WTC11 (cell line): Measurements from ENCODE around the gene COL19A1. TPM values are rescaled to one million over a fixed set of nuclear protein-coding genes. Genes with fewer than 3 reads are reported as not detected.

Experiments
- ATAC-seq: fragments of 200-7000 bp; cut with Tn5 transposase; 2 replicates; pipeline ENCODE4 v1.10.0; 2021; ENCODE audit warnings: mild to moderate bottlenecking, moderate library complexity
- CTCF ChIA-PET: fragments of 300-600 bp; sonication (Branson Sonifier 250); formaldehyde crosslinking; loops from one replicate; lab custom pipeline; 2021; ENCODE audit warnings: antibody characterized with exemption; lab: Charles Lee
- POLR2A ChIA-PET: fragments of 350-600 bp; sonication (Branson Sonifier 250); formaldehyde crosslinking; loops from one replicate; lab custom pipeline; 2021; ENCODE audit warnings: antibody characterized with exemption; lab: Charles Lee
- DNase-seq: peaks from one replicate; pipeline ENCODE4 v3.0.0; 2021; ENCODE audit warnings: low spot score
- H3K27ac Mint-ChIP-seq: 2 replicates; pipeline ENCODE4 v1.8.0; 2021; ENCODE audit warnings: mixed read lengths
- H3K27me3 Mint-ChIP-seq: 2 replicates; pipeline ENCODE4 v1.8.0; 2021; ENCODE audit warnings: low read depth, mild to moderate bottlenecking, moderate library complexity, mixed read lengths
- H3K36me3 Mint-ChIP-seq: 2 replicates; pipeline ENCODE4 v1.8.0; 2021; ENCODE audit warnings: mixed read lengths
- H3K4me1 Mint-ChIP-seq: 2 replicates; pipeline ENCODE4 v1.8.0; 2022; ENCODE audit warnings: mixed read lengths
- H3K4me3 Mint-ChIP-seq: 2 replicates; pipeline ENCODE4 v1.8.0; 2021; ENCODE audit warnings: mild to moderate bottlenecking, moderate library complexity, mixed read lengths
- H3K9me3 Mint-ChIP-seq: 2 replicates; pipeline ENCODE4 v1.8.0; 2021; ENCODE audit warnings: mixed read lengths
- AR ChIP-seq: fragments of 250-450 bp; sonication (Bioruptor Pico); IDR thresholded peaks from 2 replicates; pipeline ENCODE4 v1.9.0; 2021; ENCODE audit warnings: mild to moderate bottlenecking
- ARID4B ChIP-seq: sonication (generic); formaldehyde crosslinking; IDR thresholded peaks from 2 replicates; pipeline ENCODE4 v1.8.0; 2023; ENCODE audit warnings: missing genetic modification reagents, mild to moderate bottlenecking, borderline replicate concordance
- ESRRA ChIP-seq: sonication (generic); formaldehyde crosslinking; IDR thresholded peaks from 2 replicates; pipeline ENCODE4 v1.8.1; 2022; ENCODE audit warnings: mild to moderate bottlenecking, missing genetic modification reagents, borderline replicate concordance
- GRHL2 ChIP-seq: fragments of 250-450 bp; sonication (Bioruptor Pico); IDR thresholded peaks from 2 replicates; pipeline ENCODE4 v1.8.0; 2022; ENCODE audit warnings: mild to moderate bottlenecking, moderate library complexity; ENCODE audit not compliant: insufficient replicate concordance, severe bottlenecking
- HMGA2 ChIP-seq: fragments of 250-450 bp; sonication (Bioruptor Pico); IDR thresholded peaks from 2 replicates; pipeline ENCODE4 v1.4.0; 2021; ENCODE audit warnings: mild to moderate bottlenecking, moderate library complexity
- KAT7 ChIP-seq: sonication (generic); formaldehyde crosslinking; IDR thresholded peaks from 2 replicates; pipeline ENCODE4 v1.8.1; 2023; ENCODE audit warnings: missing genetic modification reagents, mild to moderate bottlenecking, borderline replicate concordance
- MLX ChIP-seq: sonication (generic); formaldehyde crosslinking; IDR thresholded peaks from 2 replicates; pipeline ENCODE4 v1.8.1; 2023; ENCODE audit warnings: mild to moderate bottlenecking, missing genetic modification reagents, moderate library complexity
- NFE2L1 ChIP-seq: sonication (generic); formaldehyde crosslinking; IDR thresholded peaks from 2 replicates; pipeline ENCODE4 v1.8.1; 2023; ENCODE audit warnings: missing genetic modification reagents
- NR1H2 ChIP-seq: sonication (generic); formaldehyde crosslinking; IDR thresholded peaks from 2 replicates; pipeline ENCODE4 v1.9.0; 2021; ENCODE audit warnings: mild to moderate bottlenecking, moderate library complexity, missing genetic modification reagents
- RORB ChIP-seq: fragments of 250-450 bp; sonication (Bioruptor Pico); IDR thresholded peaks from 2 replicates; pipeline ENCODE4 v1.9.0; 2021; ENCODE audit warnings: mild to moderate bottlenecking
- STAT6 ChIP-seq: sonication (generic); formaldehyde crosslinking; conservative IDR thresholded peaks from 2 replicates; pipeline ENCODE4 v1.8.1; 2023; ENCODE audit warnings: mild to moderate bottlenecking, low read depth, missing genetic modification reagents, moderate library complexity
- ZBTB43 ChIP-seq: sonication (generic); formaldehyde crosslinking; IDR thresholded peaks from 2 replicates; pipeline ENCODE4 v1.8.1; 2023; ENCODE audit warnings: mild to moderate bottlenecking, missing genetic modification reagents
- ZMAT4 ChIP-seq: fragments of 250-450 bp; sonication (Bioruptor Pico); IDR thresholded peaks from 2 replicates; pipeline ENCODE4 v1.9.0; 2021; ENCODE audit warnings: mild to moderate bottlenecking
- ZNF416 ChIP-seq: fragments of 250-450 bp; sonication (Bioruptor Pico); IDR thresholded peaks from 2 replicates; pipeline ENCODE4 v1.9.0; 2021; ENCODE audit warnings: mild to moderate bottlenecking, inconsistent platforms
- ZNF425 ChIP-seq: fragments of 250-450 bp; sonication (Bioruptor Pico); conservative IDR thresholded peaks from 2 replicates; pipeline ENCODE4 v1.9.0; 2021; ENCODE audit warnings: mild to moderate bottlenecking
- total RNA-seq: library from RNA; stranded (reverse); gene quantifications from 3 replicates; pipeline ENCODE4 v1.2.3, GENCODE V29; 2021

COL19A1 gene
- total RNA-seq, 1 experiment from 2014 or later = not detected

GRCh38 chr6:69817358-69817757 is 49.0 kb upstream of the COL19A1 start:
- TF ChIP-seq ZMAT4 (CRISPR knock-in tag) = no peak
- no peak for TF ChIP-seq KAT7
- no peak for TF ChIP-seq HMGA2
- no peak for TF ChIP-seq STAT6 (CRISPR knock-in tag)
- TF ChIP-seq MLX (CRISPR knock-in tag) = no peak
- no peak for TF ChIP-seq GRHL2 (CRISPR knock-in tag)
- TF ChIP-seq NR1H2 (CRISPR knock-in tag) = no peak
- no peak for TF ChIP-seq ZBTB43 (CRISPR knock-in tag)
- no peak for TF ChIP-seq AR
- no peak for TF ChIP-seq ZNF416 (CRISPR knock-in tag)
- no peak for TF ChIP-seq RORB (CRISPR knock-in tag)
- TF ChIP-seq ARID4B = no peak
- TF ChIP-seq ZNF425 (CRISPR knock-in tag) = no peak
- TF ChIP-seq NFE2L1 (CRISPR knock-in tag) = no peak
- no peak for TF ChIP-seq ESRRA
- ChIA-PET CTCF (interaction anchor here (1.8 kb wide), 1 partner anchor 21 kb away, joined by 13 read pairs; the partner anchor contains the start of gene LMBRD1), POLR2A (no interaction called here)
- no peaks in the 10 kb centered on the region for H3K36me3 Mint-ChIP-seq
- no peak overlapping the region for H3K27ac Mint-ChIP-seq
- H3K4me1 Mint-ChIP-seq = peaks cover 45% of the 10 kb centered on the region
- no peak for ATAC-seq
- DNase-seq = no peak
- no peaks in the 10 kb centered on the region for H3K27me3 Mint-ChIP-seq
- no peak overlapping the region for H3K4me3 Mint-ChIP-seq
- no peaks in the 10 kb centered on the region for H3K9me3 Mint-ChIP-seq
